GM19035 (cell line): ENCODE results near the gene RHCE.
"Not testable (repeated sequence)": the region's sequence is repeated elsewhere in the genome, so short reads cannot be mapped to it uniquely, and the experiment has no call there.

Source experiments
- ATAC-seq: cut with Tn5 transposase; IDR thresholded peaks from one replicate; pipeline ENCODE4 v1.9.1; 2021; ENCODE audit not compliant: unreplicated experiment

Gene RHCE

DNA sequence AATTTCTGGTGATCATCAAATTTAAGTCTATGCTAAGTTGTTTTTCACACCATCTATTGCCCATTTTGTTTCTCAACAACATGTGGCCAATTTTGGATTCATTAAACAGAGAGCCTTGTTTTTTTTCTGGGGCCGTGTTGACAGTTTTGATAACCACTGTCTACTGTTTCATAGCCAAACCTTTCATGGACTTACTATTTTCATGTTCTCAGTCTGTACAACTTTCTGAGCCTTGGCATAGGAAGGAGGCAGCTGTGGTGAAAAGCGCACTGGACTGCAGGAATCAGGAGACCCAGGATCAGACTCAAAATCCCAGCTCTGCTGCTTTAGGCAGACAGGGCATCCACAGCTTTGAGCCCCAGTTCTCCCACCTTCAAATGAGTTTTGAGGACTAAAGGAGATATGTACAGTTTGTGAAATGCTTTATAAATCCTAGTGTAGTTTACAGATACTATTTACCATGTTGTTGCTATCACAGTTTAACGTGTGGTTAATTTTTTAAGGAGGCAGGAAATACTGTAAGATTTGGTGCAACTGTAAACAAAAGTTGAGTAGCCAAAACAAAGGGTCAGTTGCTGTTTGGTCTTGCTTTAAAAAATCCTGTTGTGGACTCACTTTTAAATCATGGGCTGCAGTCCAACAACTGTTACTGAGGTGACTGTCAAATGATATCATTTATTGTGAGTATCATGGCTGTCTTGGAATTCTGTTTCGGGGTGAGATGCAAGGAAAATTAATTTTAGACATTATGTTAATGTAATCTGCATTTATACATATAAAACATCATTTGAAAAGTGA lies 13.0 kb upstream of the RHCE start:
- ATAC-seq = no peak

DNA sequence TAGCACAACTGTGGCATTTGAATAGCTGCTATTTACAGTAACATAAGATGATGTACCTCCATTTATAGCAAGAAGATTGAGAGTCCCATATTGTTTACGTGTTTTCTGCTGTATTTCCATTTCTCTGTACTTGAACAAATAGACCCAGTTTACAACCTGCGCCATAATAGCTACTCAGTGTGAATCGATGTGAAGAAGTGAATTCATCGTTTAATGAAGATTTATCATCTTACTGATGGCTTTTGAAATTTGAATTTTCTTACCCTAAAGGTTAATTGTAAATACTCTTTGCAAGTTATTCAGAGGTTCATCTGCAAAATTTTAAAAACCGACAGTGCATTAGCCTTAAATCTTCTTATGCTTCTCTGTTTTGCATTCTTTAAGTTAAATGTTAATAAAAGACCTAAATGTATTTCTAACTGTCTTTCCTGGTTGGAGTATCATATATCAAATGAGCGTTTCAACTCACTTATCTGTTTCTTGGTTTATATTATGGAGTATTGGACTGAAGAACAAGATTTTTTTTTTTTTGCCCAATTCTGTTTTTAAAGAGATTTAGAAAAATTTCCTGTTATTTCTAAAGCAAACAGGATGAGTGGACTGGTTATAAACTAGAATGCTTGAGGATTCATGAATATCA lies 12.2 kb upstream of the RHCE start:
- no peak for ATAC-seq

DNA sequence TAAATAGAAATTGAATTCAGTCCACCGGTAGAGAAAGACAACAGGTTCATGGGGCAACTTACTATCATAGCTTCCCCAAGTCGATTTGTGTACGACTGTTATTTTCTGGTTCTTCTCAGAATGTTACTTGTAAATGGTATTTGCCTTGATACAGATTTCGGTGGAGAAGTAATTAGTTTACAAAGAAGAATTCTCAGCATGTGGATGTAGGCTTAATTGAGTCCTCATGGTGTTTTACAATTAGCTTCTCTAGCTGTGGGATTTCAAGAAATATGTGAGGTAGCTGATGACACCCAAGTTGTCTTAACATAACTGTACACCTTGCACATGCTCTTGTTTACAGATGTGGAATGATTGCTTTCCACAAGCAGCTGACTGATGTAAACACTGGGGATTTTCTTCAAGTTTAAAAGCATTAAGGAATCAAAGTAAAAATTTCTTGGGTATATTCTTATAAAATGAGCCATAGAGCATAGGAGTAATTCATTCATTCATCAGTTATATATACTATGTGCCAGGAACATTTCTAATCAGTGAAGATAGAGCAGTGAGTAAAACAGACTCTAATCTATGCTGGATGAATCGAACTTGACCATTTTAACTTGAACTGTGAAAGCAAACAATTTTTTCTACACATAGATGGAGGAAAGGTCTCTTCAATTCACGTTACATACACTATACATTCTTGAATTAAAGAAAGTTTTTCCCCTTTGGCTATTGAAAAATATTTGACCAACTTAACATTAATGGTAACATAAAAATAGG lies 11.5 kb upstream of the RHCE start:
- no peak for ATAC-seq

DNA sequence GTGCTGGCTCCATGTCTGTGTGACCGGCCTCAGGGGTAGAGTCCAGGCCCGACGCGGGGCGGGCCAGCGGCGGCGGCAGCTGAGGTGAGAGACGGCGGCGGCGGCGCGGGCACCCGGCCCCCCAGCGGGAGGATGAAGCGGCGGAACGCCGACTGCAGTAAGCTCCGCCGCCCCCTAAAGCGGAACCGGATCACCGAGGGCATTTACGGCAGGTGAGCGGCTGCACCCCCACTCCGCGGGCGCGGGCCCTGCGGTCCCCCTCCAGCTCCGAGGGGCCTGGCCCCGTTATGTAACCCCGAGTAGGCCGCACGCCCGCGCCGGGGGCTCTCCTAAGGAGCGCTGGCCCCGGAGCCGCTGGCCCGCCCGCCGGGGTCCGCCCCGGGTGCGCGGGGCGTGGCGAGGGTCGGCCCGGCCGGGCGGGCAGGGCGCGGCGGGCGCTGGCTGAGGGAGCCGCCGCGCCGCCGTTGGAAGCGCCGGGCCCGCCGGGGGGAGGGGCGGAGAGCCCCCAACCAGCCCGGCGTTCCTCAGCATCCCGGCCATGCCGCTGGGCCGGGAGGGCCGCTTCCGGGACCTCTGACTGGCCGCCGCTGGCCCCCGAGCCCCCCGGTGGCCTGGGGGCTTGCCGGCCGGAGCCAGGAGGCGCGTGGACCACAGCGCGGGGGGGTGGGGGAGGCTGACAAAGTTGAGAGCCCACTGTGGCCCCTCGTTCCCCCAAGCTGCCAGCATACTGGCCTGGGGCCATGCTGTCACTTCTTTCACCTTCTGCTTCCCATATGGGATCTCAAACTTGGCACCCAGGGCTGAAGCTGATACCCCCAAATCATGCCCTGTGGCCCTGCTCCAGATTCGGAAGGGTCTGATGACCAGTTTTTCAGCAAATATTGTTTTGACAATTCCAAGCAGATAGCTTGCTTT lies 10.6 kb upstream of the RHCE start:
- ATAC-seq = peak; percentile 37

DNA sequence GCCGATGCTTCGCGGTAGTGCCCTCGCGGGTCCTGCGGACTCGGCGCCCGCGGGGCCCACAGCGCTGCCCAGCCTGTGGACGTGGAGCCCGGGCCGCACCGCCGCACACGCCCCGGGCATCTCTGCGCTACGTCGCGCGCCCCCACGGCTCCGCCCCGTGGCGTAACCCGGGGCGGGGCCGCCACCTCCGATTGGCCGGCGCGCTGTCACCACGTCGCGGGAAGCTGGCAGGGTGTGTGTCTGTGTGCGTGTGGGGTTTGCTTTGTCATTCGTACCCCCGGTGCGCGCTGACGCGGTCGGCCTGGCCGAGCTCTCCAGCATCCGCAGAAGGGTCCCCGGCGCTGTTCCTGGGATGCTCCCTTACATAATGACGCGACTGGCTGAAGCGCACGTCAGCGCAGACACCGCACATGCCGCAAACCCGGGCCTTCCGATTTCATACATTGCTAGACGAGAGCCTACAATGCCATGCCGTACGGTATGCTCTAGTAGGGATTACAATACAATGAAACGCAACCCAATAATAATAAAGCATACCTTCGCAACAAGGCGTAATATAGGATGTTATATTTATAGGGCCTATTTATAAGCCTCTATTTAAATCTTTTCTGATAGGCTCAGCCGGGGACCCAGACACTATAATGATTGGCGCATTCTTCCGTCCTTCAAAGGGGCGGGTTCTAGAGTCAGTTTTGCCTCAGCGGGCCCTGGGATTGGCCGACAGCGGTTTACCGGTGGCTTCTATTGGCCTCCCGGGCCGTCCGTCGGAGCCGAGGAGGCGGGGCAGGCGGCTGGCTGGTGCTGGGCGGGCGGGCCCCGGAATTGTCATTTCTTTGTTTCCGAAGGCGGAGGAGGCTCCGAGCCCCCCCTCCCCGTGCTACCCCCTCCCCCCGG lies 9.7 kb upstream of the RHCE start, which contains the start of gene MACO1:
Gene MACO1 (plus strand): TSS at position 825 of the 894 bp plus-strand sequence. CDS start 202 bp downstream, outside the sequence.
- peak; percentile 86 for ATAC-seq

DNA sequence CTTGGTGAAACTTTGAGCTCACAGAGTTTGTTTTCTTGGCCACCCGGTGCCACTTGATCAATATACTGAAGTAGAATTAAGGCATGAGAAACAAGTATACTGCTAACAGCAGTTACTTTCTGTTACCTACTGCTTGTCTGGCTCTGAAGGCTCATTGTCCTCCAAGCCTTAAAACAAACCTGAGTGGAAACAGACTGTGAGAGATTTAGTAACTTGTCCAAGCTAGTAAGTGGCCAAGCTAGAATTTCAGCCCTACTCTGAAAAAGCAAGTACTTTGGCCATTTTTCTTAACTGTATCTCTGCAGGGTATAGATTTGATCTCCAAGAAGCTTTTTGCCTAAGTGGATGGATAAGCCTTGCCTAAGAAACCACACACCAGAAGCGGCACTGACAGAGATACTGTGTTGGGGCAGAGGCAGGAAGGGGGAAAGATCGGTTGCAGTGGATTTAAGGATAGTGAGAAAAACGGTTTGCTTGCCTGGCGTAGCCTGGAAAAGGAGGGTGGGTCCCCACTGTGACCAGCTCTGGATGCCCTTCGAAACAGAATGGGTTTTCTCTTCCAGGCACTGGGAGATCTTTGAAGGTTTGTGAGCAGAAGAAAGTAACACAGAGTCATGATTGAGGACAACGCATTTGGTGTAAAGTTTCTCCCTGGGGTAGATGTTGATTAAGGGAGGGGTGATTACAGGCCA lies 8.0 kb upstream of the RHCE start:
- ATAC-seq = no peak

DNA sequence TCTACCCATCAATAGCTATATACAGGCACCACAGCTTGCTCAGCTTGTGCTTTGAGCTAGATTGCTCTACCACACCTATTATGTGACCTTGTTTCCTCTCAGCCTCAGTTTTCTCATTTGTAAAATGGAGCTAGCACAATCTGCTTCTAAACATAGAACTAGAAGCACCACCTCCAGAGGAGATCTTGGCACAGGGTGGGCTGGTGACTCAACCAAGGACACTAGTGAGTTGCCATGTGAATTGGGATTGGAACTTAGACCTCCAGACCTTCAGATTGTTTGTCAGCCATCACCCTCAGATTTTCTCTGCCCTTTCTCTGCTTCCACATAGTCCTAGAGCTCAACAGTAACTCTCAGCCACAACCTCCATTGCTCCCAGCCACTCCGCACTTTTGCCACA lies 7.1 kb upstream of the RHCE start:
- no peak for ATAC-seq

DNA sequence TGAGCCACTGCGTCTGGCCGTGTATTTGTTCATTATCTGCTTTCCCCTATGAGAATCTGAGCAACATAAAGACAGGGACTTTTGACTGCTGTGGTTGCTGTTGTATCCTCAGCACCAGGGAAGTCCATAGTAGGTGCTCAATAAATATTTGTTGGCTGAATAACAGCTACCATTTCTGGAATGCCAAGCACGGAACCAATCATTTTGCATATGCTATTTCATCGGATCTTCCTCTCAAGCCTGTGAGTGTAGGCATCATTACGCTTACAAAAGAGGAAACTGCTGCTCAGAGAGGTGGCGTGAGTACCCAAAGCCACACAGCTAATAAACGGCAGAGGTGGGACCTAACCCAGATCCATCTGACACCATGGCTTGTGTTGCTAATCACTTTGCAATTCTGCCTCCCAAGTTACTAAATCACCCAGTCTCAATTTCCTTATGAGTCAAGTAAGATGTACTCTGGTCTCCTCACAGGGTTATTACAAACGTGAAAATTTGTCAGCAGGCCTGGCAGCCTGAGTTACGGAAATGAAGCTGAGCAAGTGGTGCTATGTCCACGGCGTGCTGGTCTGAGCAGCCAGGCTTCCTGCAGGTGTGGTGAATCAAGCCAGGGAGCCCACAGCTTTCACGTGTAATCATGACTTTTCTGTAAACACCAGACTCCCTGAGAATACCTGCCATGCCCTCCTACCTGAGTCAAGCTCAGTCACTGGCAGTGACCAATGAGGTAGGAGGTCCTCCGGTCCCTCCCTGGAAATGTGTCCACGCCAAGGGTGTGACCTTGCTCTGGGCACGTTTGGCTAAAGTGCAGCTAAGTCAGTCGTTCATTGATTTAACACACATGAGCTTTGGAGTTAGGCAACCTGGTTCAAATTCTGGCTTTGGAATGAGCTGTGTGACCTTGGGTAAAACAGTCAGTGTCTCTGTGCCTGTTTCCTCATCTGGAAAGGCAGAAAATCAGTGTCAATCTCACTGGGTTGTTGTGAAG lies 4.8 kb upstream of the RHCE start:
- no peak for ATAC-seq

DNA sequence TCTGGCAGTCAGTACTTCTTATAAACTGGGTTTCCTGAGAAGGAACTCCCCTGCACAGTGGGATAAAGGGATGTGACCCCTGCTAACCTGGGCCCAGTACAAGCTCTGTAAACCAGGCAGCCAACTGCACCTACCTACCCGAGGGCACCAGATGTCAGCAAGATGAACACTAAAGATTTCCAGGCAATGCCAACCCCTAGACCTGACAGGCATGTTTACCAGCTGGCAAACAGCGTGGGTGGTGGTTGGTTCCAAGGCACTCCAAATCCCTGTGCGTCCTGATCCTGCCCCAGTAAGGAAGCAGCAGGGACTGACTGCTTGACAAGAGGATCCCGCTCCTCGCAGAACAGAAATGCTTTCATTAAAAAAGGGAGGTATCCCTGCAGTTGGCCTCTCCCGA lies 2.6 kb upstream of the RHCE start:
- not testable (repeated sequence) for ATAC-seq

DNA sequence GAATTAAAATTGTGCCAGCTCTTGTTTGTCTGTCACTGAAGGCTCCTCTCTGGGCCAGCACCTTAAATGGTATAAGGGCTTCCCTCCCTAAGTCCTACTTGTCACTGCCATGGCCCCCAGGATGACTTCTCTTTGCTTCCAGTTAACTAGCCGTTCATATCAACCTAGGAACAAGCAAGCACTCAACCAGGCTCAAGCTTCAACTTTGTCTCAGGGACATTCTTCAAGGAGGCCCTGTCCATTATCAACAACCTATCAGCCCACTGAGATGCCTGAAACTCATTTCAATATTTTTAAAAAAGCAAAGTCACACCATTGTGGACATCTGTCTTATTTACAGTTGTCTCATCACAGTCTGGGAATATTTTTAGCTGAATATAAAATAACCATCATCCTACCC lies 1.3 kb downstream of the RHCE start:
- ATAC-seq = not testable (repeated sequence)

DNA sequence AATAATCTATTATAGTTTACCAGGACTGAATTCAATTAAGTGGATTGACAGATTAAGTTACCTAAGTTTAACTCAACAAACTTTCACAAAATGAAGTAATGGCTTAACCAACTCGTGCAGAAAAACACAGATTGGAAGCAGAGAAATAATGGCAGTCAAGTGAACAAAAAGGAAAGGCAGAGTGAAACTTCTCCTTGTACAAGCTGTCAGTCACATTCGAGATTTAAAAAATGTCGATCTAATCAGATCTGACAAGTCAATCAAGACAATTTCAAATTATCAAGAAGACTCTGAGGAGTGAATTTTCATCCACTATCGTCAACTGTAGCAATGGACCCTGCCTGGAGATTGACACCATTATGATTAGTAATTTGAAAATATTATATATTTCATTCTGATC lies 3.3 kb downstream of the RHCE start:
- ATAC-seq = not testable (repeated sequence)

DNA sequence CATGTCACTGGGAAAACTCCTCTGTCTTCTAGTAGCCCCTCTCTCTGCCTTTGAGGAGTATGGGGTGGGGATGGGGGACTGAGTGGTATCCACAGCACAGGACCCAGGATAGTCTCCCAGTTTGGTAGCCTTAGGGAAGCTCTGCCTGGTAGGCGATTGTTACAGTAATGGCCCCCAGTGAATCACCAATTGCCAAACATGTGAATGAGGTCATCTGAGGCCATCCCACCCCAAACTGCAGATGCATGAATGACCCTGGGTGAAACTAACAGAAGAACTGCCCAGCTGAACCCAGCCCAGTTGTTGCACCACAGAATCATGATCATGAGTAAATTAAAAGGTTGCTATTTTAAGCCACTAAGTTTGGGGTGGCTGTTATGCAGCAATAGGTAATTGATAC lies 6.0 kb downstream of the RHCE start:
- ATAC-seq = not testable (repeated sequence)

DNA sequence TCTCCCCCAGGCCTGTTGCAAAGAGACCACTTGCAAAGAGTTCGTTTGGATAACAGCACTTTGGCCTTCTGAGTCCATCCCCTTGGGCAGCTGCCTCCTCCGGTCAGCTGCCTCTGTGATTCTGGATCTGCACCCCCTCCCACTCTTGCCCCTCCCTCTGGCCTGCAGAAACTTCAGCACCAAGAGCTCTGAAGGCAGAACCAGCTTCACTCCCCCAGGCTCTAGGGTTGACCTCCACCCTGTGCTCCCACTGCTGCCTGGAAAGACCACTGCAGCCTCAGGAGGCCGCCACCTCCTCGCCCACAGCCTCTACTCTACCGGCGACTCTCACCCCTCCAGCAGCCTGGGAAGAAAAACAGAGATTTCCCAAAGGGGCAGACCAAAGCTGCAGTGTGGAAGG lies 6.5 kb downstream of the RHCE start:
- ATAC-seq = not testable (repeated sequence)

DNA sequence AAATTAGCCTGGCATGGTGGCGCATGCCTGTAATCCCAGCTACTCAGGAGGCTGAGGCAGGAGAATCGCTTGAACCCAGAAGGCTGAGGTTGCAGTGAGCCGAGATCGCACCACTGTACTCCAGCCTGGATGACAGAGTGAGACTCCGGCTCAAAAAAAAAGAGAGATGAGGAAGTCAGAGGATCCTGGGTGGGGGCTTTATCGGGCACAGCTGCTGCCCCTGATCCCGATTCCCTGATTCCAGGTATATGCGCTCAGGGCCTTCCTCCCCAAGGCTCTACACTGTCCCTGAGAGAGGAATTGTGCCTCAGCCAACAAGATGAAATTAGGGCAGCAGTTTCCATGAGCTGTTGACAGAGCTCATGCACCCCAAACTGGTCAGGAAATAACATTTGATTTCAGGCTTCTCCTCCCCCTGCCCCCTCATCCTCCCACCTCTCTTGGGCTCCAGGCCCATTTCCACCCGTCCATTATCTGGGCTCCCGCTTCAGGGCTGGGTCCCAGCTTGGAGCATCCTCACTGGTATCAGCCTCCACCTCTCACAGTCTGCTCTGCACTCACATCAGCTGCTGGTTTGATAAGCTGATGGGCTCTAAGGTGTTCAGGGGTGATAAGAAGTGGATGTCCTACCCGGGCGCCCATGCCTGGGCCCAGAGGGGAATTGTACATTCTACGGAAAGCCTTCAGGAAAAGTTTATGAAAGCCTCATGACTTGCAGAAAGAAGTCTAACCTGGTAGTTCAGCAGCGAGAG lies 7.6 kb downstream of the RHCE start:
- ATAC-seq = not testable (repeated sequence)

DNA sequence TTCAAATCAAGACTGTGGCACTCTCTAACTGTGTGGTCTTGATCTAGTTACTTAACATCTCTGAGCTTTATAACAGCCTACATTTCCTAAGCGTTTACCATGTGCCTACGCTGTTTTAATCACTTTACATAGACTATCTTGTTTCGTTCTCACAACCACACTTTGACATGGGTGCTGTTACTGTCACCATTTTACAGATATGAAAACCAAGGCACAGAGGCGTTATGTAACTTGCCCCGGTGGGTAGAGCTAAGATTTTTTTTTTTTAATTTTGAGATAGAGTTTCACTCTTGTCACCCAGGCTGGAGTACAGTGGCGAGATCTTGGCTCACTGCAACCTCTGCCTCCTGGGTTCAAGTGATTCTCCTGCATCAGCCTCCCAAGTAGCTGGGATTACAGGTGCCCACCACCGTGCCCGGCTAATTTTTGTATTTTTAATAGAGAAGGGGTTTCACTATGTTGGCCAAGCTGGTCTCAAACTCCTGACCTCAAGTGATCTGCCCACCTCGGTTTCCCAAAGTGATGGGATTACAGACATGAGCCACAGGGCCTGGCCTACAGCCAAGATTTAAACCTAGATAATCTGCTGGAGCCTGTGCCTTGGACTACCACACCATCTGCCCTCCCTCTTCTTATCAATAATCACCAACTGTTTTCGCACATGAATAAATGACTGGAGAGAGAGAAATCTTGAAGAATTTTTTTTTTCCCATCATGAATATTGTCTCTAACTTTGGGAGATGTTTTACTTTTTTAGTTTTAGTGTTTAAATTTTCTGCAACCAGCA lies 10.8 kb downstream of the RHCE start:
- not testable (repeated sequence) for ATAC-seq

DNA sequence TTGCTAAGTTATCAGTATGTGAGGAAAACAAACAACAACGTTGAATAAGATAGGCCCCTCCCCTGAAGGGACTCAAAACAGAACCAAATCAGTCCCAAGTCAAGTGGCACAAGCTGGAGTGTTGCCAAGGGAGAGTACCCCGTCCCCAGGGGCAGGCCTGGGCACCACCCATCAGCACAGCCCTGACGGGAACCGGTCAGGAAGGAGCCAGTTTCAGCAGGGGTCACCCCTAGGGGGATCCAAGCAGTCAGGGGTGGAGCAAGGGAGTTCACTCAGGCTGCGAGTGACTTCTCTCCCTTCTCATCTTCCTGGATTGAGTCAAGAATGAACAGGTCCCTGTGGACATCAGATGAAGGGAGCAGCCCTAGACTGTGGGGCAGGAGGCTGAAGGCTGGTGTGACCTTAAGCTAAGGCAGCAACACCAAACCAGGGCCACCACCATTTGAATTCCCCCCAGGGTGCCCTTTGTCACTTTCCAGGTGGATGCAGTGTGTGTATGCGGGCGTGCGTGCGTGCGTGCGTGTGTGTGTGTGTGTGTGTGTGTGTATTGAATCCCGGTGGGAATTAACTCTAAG lies 14.8 kb downstream of the RHCE start:
- ATAC-seq = not testable (repeated sequence)
